H1 (cell line): ENCODE data around the gene SOX15. TPM values are rescaled to one million over a fixed set of nuclear protein-coding genes. Genes with fewer than 3 reads are reported as not detected.

ENCODE experiments used
- BCL11A ChIP-seq, 2 experiments: IDR thresholded peaks; one replicate each; pipeline ENCODE4 v1.6.1; 2011; ENCODE audit warnings: low read depth in 2 of 2, low read length in 2 of 2, mild to moderate bottlenecking in 2 of 2
- CBX5 ChIP-seq: fragments of 300-800, 300-1000 bp; sonication (generic); IDR thresholded peaks from 2 replicates; pipeline ENCODE4 v1.7.1; 2016; ENCODE audit warnings: antibody characterized with exemption, low read length, low read depth
- CBX8 ChIP-seq: fragments of 300-800, 300-1000 bp; sonication (generic); IDR thresholded peaks from 2 replicates; pipeline ENCODE4 v1.7.1; 2016; ENCODE audit warnings: low read depth, low read length, borderline replicate concordance
- CHD2 ChIP-seq: IDR thresholded peaks from 2 replicates; pipeline ENCODE4 v1.6.1; 2012; ENCODE audit warnings: low read length, improper control_type of control experiment
- CHD7 ChIP-seq: fragments of 300-600 bp; sonication (generic); IDR thresholded peaks from 2 replicates; pipeline ENCODE4 v1.7.1; 2012; ENCODE audit warnings: low read length, moderate library complexity, mild to moderate bottlenecking, inconsistent platforms; ENCODE audit not compliant: insufficient replicate concordance
- KDM1A ChIP-seq: fragments of 200-600, 300-600 bp; sonication (generic); IDR thresholded peaks from 2 replicates; pipeline ENCODE4 v1.7.1; 2016; ENCODE audit warnings: mild to moderate bottlenecking, low read length, borderline replicate concordance
- KDM5A ChIP-seq: fragments of 200-600 bp; IDR thresholded peaks from 2 replicates; pipeline ENCODE4 v1.7.1; 2012; ENCODE audit warnings: mild to moderate bottlenecking, low read length, inconsistent platforms, mixed read lengths
- RBBP5 ChIP-seq: IDR thresholded peaks from 2 replicates; pipeline ENCODE4 v1.7.1; 2012; ENCODE audit warnings: low read depth, mild to moderate bottlenecking, inconsistent platforms, low read length, moderate library complexity, borderline replicate concordance
- RFX5 ChIP-seq: IDR thresholded peaks from 2 replicates; pipeline ENCODE4 v1.6.1; 2011; ENCODE audit warnings: low read depth, low read length, improper control_type of control experiment, borderline replicate concordance
- SAP30 ChIP-seq: fragments of 300-600 bp; sonication (generic); IDR thresholded peaks from 2 replicates; pipeline ENCODE4 v1.7.1; 2012; ENCODE audit warnings: low read length, moderate library complexity, mild to moderate bottlenecking, inconsistent platforms; ENCODE audit not compliant: insufficient read depth, insufficient replicate concordance
- SRF ChIP-seq: IDR thresholded peaks from 2 replicates; pipeline ENCODE4 v1.6.1; 2011; ENCODE audit warnings: mild to moderate bottlenecking, low read depth, low read length, moderate library complexity
- YY1 ChIP-seq: IDR thresholded peaks from 2 replicates; pipeline ENCODE4 v1.6.1; 2011; ENCODE audit warnings: low read depth, mild to moderate bottlenecking, low read length
- polyA plus RNA-seq, 7 experiments: library from polyadenylated mRNA; depleted of rRNA in 3 of 7; stranded (reverse) in 5 of 7; unstranded in 2 of 7; fragments of >200 nt in 5 of 7; fragments of 200-250 nt in 2 of 7; gene quantifications; 1 replicate in 5 of 7; 2 replicates in 1 of 7; 4 replicates in 1 of 7; pipeline versions ENCODE4 v1.2.1 to v1.2.3, GENCODE V29; 2011 to 2013; ENCODE audit warnings: missing spikeins in 2 of 7, mixed read lengths in 2 of 7
- total RNA-seq: library from RNA; stranded (reverse); fragmentation: NEBNext Ultra II Directional; extraction: Animal tissue kit (Norgen Biotek cat#: 25700); gene quantifications from 2 replicates; pipeline ENCODE4 v1.2.1, GENCODE V29; 2021

SOX15 gene
- total and polyA plus RNA-seq, 2 of the 8 experiments (the other 6 are each of a cell fraction or from before 2014, with no cell fraction given): 14.3 to 26.8 TPM

GRCh38 chr17:7561028-7561575 lies 28.8 kb downstream of the SOX15 start (continued):
- TF ChIP-seq RFX5: no peak
- no peak for TF ChIP-seq CBX5
- TF ChIP-seq KDM5A: peak; percentile 12
- TF ChIP-seq SAP30: no peak
- no peak for TF ChIP-seq BCL11A (IDR thresholded peaks at IDR 0.05; ENCODE audit: low read depth in 2 of 2, low read length in 2 of 2)
- no peak for TF ChIP-seq RBBP5
- TF ChIP-seq CBX8: no peak
- TF ChIP-seq KDM1A: no peak
- no peak for TF ChIP-seq CHD7
- no peak for TF ChIP-seq CHD2
- no peak for TF ChIP-seq SRF
- TF ChIP-seq YY1: peak; percentile 7
